HG03457 (cell line): Measurements from ENCODE around the gene ATAD3B.
"Not testable (repeated sequence)": the region's sequence is repeated elsewhere in the genome, so short reads cannot be mapped to it uniquely, and the experiment has no call there.

Experiments used
- ATAC-seq: cut with Tn5 transposase; IDR thresholded peaks from one replicate; pipeline ENCODE4 v1.9.1; 2021; ENCODE audit warnings: moderate number of reproducible peaks; ENCODE audit not compliant: unreplicated experiment

The ATAD3B gene

DNA sequence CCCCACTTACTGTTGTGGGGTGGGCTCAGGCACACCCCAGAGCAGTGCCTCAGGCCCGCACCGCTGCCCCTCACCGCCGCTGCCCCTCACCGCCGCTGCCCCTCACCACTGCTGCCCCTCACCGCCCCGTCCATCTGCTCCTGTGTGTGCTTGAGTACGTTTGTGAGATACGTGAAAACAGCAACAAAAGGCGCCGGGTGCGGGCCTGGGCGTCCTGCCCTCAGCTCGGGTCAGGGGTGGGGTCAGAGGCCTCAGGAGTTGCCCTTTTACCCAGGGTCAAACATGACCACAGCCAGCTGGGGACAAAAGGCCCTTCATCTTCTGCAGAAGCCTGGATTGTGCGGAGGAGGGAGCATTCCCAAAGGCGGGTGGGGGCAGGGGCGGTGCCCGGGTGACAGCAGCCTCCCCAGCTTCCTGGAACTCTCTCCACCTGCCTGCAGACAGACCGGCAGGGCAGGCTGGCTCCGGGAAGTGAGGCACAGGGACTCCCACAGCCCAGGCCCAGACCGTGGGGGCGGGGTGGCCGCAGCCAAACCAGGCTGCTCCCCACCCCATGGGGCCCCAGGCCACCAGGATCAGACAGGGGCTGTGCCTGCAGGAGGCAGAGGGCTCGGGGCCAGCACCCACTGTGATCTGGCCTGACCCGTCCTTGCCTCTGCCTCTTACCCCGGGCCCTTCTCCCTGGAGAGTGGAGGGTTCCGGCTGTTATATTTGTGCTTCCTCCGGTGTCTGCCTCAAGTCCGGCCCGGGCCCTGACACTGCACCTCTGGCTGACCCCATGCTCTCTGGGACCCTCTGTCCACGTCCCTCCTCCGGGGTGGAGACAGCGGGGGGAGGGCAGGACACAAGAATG, 38.4 kb upstream of the ATAD3B start:
- no peak for ATAC-seq

DNA sequence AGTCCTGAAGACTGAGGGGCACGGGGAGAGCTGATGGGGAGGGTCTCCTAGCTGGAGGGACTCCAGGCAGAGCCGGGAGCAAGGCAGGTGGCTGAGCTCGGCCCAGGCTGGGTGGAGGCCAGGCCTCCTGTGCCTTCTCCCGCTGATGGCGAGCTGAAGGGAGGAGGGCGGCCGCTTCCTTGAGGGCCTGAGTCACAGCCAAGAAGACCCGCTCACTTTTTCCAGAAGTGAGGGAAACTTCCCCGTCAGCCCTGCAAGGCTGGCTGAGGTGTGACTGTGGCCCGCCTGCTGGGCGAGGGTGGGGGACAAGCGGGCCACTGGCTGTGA, 37.8 kb upstream of the ATAD3B start:
- ATAC-seq = no peak

DNA sequence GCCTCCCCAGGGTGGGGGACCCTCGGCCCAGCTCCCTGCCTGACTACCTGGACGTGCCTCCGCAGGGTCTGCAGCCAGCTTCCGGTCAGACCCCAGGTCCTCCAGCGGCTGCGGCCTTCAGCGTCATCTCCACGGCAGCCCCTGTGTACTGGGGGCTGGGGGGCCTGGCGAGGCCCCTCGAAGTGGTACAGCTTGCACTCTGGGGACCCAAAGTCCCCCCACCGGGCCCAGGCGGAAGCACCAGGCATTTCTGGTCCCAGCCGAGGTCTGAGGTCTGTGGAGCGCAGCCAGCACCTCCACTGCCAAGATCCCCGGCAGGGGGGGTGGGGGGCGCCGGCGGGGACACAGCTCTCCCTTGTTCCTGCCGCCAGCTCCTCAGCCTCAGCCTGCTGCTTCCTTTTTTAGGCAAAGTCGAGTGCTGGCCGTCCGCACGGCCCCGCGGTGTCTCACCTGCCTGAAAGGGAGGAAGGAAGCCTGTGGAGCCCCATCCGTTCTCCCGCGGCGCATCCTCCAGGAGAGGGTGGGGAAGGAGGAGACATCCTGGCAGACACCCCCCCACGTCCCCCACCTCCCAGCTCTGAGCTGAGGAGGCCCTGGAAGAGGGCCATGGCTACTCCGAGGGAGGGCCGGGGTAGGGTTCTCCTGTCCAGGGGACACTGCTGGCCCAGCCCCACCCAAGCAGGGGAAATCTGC, 37.3 kb upstream of the ATAD3B start:
- ATAC-seq = no peak

DNA sequence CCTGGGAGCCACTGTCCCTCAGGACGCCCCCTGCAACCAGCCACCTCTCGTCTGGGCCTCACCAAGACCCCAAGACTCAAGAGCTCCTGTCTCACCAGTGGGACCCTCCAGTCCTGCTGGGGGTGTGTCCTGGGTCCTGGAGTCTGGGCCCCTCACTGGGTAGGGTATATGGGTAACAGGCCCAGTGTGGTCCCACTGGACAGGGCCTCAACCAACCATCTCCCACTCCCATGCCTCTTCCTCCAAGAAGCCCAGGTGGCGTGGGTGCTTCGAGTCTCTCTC, 36.8 kb upstream of the ATAD3B start:
- ATAC-seq = no peak

DNA sequence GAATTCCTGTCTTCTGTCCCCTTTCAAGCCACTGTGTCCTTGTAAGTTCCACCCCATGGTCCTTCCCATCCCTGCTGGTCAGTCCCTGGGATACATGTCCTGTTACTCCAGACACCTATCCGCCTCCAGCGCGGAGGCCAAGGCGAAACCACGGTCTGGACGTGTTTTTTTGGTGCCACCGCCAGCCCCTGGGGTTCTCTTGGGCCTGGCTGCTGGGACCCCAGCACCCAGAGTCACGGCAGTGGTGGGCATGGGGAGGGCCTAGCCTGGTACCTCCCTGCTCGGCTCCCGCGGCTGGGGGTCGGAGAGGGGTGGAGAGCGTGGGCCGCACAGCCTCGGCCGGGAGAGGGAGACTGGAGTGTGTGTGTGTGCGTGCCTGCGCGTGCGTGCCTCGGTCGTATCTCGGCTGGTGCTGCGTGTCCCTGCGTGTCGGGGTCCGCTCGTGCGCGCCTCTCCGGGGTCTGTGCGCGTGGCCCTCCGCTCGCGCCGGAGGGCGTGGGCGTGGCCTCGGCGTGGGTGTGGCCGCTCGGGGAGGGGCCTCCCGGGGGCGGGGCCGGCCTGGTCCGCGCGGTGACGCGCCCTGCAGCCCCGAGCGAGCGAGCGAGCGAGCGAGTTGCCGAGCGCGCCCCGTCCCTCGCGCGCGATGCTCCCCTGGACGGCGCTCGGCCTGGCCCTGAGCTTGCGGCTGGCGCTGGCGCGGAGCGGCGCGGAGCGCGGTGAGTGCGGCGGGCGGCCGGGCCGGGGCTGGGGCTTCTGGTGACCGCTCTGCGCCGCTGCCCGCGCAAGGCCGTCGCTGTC, 36.3 kb upstream of the ATAD3B start, which contains the start of gene VWA1:
Gene VWA1, plus strand, starts transcription at position 585 of the 798 bp plus-strand sequence. Its CDS starts 59 bp downstream, at position 644.
- no peak for ATAC-seq

DNA sequence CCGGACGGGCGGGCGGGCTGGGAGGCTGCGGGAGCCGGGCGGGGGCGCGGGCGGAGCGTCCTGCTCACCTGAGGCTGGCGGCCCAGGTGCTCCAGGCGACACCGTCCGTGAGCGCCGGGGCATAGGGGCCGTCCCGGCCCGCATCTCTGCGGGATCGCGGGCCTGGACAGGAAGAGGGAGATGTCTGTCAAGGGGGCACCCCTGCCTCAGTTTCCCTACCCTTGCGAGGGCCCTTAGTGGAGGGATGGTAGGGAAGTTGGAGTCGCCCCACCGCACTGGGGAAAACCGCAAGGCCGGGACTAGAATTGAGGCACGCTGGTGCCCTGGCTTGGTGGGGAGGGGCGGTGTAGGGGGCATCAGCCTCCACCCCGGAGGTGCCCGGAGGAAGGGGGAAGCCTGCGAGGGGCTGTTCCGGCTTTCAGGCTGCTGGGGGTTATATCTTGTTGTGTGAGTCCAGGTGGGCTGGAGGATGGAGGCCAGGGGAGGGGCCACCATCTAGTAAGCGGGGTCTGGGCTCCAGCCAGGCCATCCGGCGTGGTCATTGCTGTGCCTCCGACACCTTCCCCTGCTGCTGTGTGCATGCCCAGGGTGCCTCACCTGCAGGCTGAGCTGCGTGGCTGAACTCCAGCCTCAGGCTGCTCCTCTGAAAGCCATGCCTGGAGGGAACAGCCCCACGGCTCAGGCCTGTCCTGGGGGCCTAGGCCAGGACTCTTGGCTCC, 35.5 kb upstream of the ATAD3B start:
- no peak for ATAC-seq

DNA sequence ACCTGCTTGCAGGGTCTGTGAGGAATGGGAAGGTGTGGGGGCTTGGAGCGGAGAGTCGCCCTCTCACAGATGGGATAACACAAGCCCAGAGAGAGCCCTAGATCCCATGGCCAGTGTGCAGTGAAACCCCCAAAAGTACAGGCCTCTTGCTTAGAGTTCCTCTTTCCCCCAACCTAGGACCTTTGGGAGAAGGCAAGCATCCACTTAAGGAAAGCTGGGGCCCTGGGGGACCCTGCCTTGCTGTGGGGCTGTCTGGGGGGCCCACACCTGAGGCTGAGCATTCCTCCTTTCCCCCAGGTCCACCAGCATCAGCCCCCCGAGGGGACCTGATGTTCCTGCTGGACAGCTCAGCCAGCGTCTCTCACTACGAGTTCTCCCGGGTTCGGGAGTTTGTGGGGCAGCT, 34.9 kb upstream of the ATAD3B start:
- ATAC-seq = no peak

DNA sequence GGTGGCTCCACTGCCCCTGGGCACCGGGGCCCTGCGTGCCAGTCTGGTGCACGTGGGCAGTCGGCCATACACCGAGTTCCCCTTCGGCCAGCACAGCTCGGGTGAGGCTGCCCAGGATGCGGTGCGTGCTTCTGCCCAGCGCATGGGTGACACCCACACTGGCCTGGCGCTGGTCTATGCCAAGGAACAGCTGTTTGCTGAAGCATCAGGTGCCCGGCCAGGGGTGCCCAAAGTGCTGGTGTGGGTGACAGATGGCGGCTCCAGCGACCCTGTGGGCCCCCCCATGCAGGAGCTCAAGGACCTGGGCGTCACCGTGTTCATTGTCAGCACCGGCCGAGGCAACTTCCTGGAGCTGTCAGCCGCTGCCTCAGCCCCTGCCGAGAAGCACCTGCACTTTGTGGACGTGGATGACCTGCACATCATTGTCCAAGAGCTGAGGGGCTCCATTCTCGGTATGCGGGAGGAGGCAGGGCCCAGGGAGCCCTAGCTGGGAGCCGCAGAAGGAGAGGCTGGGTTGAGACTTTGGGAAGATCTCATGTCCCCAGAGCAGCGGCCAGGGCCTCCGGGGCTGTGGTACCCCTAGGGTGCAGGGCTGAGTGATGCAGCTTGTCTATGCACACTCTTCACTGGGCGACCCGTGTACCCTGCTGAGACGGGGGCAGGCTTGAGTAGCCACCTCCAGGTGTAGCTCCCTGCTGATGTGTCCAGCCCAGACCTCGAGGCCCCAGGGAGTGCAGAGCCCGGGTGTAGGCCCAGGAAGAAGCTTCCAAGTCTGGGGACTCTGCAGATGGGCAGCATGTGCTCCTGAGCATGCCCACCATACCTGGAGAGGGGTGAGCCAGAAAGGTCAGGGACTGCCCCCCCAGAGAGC, 34.3 kb upstream of the ATAD3B start:
- ATAC-seq = no peak

DNA sequence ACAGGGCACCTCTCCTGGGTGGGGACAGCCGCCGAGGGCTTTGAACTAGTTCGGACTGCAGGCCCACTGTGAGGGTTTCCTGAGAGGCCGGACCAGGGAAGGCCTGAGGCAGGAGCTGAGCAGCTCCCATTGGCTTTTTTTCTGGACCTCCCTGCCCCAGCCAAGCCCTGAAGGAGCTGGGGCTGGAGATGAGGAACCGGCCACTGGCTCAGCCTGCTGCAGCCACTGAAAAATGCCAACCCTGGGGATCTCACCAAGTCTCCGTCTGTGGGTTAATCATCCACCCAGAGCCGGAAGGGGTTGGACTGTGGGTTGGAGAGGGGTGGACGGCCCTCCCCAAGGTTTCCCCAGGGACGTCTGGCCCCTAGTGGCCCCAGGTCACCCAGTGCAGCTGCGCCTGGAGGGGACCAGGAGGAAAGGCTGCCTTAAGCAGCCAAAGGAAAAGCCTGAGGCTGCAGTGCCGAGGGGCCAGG, 33.6 kb upstream of the ATAD3B start:
- no peak for ATAC-seq

DNA sequence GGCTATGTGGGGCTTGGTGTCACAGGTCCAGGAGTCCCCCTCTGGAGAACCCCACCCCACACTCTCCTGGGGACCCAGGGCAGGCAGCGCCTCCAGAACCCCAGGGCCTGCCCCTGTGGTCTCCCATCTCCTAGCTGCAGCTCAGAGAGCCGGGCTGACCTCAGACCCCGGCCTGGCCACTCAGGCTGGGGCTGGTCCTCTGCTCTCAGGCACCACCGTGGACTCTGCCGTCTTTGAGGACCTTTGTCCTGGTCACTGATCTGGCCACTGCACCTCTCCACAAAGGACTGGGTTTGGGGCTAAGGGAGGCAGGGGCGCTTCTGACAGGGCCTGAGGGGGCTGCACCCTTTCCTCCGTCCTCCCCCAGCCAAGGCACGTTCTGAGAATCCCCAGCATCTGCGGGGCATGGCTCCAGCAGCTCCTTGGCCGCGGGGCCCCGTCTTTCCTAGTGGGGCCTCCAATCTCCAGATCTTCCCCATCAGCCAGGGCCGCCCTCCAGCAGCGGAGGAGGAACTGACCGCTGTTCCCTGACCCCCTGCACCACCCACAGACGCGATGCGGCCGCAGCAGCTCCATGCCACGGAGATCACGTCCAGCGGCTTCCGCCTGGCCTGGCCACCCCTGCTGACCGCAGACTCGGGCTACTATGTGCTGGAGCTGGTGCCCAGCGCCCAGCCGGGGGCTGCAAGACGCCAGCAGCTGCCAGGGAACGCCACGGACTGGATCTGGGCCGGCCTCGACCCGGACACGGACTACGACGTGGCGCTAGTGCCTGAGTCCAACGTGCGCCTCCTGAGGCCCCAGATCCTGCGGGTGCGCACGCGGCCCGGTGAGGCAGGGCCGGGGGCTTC, 32.8 kb upstream of the ATAD3B start:
- no peak for ATAC-seq

DNA sequence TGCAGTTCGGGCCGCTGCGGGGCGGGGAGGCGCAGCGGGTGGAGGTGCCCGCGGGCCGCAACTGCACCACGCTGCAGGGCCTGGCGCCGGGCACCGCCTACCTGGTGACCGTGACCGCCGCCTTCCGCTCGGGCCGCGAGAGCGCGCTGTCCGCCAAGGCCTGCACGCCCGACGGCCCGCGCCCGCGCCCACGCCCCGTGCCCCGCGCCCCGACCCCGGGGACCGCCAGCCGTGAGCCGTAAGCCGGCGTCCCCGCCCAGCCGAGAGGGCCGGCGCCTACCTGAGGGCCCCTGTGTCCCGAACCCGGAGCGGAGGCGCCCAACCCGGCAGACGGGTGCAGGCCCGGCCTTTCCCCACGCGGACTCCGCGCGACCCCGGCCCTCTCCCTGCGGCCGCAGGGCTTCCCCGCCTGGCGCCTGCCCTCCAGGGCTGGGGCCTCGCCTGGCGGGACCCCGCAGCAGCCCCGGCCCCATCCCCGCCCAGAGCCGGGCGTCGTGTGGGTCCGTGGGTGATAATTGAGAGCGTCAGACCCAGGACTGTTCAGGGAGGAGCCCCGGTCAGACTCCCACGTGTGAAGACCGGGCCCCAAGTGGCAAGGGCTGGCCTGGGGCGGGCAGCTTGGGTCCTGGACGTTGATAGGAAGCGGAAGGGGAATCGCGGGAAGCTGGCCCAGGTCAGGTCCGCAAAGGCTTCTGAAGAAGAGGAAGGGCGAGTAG, 31.9 kb upstream of the ATAD3B start:
- ATAC-seq = no peak

DNA sequence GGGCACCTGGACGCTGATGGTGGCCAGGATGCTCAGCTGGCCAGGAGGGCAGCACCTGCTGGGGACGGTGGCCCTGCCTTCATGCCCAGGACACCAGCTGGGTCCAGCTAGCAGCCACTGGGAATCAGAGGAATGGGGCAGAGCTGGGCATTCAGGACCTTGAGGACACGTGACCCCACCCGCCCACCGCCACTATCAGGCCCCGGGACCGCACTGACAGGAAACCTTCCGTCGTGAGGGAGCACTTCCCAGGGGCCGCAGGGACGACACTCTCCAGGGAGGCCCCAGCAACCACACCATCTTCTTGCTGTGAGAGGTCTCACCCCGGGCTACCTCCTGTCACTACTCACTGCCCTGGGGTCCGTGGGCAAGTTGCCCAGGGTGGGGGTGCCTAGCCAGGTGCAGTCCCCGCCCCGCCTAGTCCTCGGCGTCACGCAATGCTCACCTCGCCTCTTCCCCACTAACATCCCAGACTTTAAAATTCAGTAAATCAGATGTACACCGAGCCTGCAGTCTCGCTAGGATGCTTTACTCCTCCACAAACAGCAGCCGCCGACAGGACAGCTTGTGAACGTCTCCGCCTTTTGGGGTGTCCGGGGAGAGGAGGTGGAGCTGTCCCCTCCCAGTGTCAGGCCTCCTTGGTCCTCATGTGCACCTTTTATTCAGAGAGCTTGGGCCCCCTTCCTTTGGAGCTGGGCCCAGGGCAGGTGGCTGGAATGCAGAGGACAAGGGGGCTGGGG, 31.1 kb upstream of the ATAD3B start:
- no peak for ATAC-seq

DNA sequence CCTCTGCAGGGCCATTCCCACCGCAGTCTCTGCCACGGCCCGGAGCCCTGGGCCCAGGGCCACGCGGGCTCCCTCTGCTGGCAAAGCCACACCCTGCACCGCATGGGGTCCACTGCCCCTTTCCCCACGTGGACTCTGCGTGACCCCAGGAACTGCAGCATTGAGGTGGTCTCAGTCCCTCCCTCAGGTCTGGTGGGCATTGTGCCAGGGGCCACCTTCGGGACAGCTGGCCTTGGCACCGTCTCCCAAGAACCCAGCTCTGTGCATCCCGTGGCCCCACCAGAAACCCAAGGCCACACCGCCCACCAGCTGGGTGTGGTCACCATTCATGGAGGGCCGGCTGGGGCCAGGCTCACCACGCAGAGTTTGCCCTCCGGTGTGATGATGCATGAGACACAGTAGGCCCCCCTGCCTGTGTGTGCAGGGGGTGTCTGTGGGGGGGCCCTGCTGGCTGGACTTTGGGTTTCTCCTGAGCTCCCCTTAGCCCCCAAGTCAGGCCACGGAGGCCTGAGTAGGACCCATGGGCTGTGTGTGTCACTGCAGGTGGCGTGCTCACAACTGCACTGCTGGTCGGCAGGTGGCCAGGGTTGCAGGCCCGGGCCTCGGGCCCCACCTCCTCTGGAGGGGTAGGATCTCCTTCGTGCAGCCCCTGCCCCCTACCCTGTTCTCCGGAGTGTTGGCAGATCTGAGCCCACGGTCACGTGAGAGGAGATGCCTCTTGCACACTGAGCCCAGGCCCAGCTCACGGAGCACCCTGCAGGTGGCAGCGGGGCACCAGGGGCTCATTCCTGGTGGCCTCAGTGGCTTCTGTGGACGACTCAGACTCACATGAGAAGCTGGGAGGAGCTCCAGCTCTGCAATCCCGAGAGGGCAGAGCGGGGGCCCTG, 30.3 kb upstream of the ATAD3B start:
- ATAC-seq = no peak

DNA sequence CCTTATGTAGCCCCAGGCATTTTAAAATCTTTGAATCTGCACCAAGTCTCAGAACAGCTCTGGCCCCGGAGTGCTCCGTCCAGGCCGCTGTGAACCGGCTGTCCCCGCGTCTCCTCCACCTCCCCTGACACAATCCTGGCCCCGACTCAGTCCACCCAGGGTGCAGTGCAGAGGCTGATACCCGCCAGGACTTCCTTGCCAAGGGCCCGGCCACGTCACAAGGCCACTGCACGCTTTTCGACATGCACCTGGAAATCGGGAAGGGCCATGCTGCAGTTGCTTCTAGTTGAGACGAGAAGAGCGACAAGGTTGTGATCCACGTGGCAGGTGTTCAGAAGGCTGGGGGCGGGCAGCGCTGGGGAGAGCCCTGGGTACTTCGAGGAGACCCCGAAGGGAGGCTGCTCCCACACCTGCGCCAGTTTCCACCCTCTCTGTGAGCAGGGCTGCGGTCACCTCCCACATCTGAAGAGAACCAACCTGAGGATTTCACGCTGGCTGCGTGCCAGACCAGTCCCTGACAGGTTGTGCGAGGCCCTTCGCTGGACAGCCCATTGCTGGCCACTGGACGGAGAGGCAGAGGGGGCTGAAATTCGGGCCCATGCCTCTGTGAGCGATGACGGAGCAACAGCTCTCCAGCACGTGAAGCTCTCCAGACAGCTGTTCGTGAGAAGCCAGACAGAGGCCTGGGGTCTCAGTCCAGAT, 29.3 kb upstream of the ATAD3B start:
- ATAC-seq = no peak

DNA sequence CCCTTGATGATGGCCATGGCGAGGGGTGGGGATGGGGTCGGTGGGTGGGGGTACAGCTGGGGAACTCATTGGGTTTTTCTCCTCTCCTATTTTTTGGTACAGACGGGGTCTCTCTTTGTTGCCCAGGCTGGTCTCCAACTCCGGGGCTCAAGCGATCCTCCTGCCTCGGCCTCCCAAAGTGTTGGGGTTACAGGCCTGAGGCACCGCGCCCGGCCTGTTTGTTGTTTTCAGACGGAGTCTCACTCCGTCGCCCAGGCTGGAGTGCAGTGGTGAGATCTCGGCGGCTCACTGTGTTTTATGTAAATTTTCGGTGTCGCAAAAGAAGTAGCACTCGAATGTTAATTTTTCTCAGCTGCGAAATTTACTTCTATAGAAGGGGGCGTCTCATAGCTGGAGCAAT, 24.9 kb upstream of the ATAD3B start:
- ATAC-seq = not testable (repeated sequence)

DNA sequence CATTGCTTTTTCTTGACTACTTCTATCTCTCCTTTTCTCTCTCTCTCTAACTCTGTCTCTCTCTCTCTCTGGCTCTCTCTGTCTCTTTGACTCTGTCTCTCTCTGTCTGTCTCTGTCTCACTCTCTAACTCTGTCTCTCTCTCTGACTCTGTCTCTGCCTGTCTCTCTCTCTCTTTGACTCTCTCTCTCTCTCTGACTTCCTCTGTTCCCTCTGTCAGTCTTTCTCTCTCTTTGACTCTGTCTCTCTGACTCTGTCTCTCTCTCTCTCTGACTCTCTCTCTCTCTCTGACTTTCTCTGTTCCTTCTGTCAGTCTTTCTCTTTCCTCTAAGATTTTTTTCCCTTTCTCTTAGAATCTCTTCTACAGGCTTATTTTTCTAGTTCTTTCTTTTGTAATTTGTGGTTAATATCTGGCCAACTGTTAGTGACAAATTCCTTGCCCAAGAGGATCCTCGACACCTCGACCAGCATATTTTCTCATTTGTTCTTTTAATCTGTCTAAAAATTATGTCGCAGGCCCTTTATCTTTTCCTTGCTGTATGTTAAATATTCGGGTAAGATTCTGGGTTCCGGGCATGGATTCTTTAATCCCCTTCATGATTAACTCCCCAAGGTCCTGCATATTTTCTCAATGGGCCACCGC, 22.3 kb upstream of the ATAD3B start, which contains the start of gene ATAD3C:
Gene ATAD3C, plus strand, starts transcription at position 591 of the 641 bp plus-strand sequence. CDS start 995 bp downstream, outside the sequence.
- ATAC-seq = no peak
